Endometrial microvascular endothelial cells (primary cell): Measurements from ENCODE around the gene XXYLT1. TPM values are rescaled to one million over a fixed set of nuclear protein-coding genes. Genes with fewer than 3 reads are reported as not detected.
"Not testable (repeated sequence)": the region's sequence is repeated elsewhere in the genome, so short reads cannot be mapped to it uniquely, and the experiment has no call there.

Experiments used
- in situ Hi-C: cut with HindIII; loops from 2 replicates; pipeline ENCODE4 v1.10.0; 2017; ENCODE audit warnings: low sequenced_read_pairs, low pct_unique_long_range_greater_than_20kb; ENCODE audit errors: inconsistent ontology term
- total RNA-seq: library from RNA; depleted of rRNA; stranded (reverse); fragments of >200 nt; gene quantifications from one replicate; pipeline ENCODE4 v1.2.3, GENCODE V29; 2015; ENCODE audit errors: inconsistent ontology term

XXYLT1 gene
- total RNA-seq, 1 donor from 2014 or later, result 63.7 TPM

- in situ Hi-C loops, result no loop called here
Observed at GRCh38 chr3:195040773-195041520, 230.0 kb downstream of the XXYLT1 start.

DNA sequence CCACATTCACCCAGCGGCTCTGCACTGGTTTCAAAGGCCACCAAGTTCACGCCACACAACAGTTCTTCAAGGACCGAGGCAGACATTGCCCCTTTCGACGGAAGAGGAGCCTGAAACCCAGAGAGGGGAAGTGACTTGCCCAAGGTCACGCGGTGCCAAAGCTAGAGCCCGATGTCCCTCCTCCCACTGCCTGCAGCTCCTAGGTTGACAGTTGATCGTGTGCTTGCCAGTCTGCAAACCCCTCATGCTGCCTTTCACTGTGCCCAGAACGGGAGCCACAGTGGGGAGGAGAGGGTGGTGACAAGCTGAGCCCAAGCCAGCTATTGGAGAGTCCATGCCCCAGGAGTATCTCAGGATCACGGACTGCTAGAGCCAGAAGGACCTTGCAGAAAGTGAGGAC lies 230.9 kb downstream of the XXYLT1 start:
- in situ Hi-C loops, result no loop called here

DNA sequence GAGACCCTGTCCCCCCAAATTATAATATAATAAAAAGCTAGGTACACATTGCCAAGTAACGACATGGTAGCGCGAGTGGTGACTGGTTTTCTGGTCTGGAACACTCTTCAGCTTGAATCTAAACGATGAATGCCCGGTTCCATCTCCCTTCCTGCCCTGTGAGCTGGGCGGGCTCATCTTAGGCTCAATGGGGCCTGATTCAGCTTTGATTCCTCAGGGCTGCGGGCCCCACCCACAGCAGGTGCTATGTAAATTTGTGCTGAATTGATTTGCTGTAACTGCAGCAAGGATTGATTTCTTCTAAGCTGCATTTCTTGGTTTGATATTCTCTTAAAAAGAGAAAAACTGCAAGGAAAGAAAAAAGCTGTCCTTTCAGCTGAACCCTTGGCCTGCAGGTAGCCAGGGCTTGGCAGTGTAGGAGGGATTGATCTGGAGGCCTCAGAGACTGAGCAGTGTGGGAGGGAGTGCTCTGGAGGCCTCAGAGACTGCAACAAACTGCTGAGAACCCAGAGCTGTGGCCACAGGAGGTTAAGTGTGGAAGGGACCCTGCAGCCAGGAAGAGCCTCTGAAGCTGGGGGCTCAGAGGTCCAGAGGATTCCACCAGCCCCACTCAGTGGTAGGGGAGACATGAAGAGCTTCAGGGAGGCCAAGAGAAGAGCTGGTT lies 231.6 kb downstream of the XXYLT1 start:
- in situ Hi-C loops, result no loop called here

- in situ Hi-C loops, result no loop called here
Observed at GRCh38 chr3:195038161-195038560, 232.8 kb downstream of the XXYLT1 start.

DNA sequence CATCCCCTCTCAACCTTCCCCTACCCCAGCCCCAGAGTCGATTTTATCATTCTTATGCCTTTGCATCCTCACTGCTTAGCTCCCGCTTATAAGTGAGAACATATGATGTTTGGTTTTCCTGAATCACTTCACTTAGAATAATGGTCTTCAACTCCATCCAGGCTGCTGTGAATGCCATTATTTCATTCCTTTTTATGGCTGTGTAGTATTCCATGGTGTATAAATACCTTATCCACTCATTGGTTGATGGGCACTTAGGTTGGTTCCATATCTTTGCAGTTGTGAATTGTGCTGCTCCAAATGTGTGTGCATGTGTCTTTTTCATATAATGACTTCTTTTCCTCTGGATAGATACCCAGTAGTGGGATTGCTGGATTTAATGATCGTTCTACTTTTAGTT lies 233.4 kb downstream of the XXYLT1 start:
- in situ Hi-C loops, result not testable (repeated sequence)

DNA sequence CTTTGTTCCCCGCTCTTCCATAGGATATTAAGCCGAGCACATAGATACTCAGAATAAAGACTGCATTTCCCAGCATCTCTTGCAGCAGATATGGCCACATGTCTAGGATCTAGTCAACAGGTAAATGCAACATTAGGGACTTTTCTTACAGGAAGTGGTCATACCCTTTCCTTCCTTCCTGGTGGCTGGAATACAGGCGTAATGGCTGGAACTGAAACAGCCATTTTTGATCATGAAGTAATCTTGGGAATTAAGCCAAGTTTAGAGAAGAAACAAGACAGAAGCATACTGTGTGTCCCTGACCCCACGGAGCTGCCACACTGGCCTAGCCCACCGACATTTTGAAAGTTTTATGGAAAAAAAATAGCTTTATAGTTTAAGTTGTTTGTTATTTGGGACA lies 234.0 kb downstream of the XXYLT1 start:
- in situ Hi-C loops, result no loop called here

DNA sequence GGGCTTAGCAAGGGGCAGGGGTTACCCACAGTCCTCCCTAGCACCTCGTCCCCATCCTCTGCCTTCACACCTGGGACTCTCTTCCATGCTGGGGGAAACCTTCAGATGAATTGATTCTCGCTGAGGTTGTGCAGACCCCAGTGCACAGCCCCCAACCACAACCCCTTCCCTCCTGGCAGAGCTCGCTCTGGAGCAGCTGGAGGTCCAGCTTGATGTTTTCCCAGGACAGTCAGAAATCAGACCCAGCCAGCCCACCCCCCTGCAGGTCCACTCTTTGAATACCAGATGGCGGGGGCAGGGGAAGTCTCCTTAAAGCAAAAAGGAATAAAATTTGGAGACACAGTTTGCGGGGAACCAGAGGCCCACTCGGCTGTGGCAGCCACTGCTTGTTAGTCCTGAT lies 234.4 kb downstream of the XXYLT1 start:
- in situ Hi-C loops, result no loop called here

- in situ Hi-C loops, result no loop called here
Observed at GRCh38 chr3:195036203-195036505, 234.8 kb downstream of the XXYLT1 start.

DNA sequence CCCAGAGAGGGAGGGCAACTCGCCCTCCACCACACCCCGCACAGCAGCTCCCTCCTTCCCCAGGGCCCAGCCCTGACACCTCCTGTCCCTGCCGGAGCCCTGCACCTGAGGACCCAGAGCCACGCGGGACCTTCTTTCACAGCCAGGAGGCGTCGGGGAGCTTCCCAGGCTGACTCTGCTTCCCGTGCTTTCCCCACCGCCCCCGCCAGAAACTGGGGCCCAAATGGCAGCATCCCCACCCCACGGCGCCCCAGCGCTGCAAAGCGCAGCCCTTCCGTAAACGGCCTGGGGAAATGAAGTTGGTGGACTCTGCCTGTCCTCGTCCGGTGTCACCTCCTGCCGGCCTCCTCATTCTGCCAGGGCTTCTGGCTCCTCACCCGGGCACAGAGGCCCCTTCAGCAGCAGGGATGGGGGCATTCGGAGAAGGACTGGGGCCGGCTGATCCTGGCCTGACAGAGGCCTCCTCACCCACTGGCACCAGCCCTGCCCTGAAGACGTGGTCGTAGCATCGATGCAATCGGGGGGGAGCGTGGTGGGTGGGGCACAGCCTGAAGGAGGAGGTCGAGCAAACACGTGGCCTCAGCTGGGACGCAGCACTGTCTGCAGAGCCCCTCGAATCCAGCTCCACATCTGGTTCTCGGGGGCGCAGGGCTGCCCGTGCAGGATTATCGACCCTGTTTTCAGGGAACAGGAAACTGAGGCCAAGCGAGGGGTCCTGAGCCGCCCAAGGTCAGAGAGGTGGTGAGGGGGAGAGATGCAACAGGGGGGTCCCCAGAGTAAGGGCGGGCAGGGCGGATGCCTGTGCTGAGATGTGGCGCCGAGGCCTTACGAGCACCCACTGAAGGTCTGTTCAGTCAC lies 235.4 kb downstream of the XXYLT1 start:
- in situ Hi-C loops, result no loop called here

GRCh38 chr3:195034541-195034940 lies 236.4 kb downstream of the XXYLT1 start:
- in situ Hi-C loops, result no loop called here

DNA sequence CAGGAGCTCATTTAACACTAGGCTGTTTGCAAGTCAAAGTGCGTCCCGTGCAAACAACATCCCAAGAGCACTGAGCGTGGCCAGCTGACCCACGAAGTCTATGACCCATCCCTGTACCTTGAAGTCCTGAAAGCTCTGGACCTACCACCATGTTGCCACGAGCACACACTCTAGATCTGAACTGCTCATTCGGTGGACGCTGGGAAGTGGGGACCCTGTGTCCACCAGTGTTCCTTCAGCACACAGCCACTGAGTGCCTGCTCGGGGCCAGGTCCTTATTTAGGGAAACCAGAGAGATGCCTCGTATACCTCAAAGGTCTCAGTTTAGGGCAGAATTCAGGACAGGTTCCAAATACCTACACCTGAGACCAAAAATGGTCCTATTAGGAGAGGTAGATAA lies 236.9 kb downstream of the XXYLT1 start:
- in situ Hi-C loops, result no loop called here

- in situ Hi-C loops, result no loop called here
Observed at GRCh38 chr3:195033531-195034091, 237.3 kb downstream of the XXYLT1 start.

- in situ Hi-C loops, result no loop called here
Observed at GRCh38 chr3:195032955-195033354, 238.0 kb downstream of the XXYLT1 start.

- in situ Hi-C loops, result no loop called here
Observed at GRCh38 chr3:195032106-195032759, 238.7 kb downstream of the XXYLT1 start.

DNA sequence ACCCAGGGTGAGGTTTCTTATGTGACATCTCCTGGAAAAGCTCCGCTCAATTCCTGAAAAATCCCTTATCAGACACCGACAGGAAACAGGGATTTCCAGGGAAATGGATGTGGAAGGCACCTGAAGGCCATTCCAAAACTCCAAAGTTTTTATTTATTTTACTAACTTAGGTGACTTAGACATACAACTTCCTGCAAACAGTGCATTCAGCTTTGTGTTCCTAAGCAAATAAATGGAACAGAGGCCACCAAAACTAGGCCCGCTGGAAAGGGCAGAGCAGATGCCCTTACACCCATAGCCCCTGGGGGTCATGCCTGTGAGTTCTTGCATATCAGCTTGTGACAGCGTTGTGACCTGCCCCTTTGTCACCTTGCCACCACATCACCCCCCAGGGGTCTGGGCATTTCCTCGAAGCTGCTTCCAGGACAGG lies 239.4 kb downstream of the XXYLT1 start:
- in situ Hi-C loops, result no loop called here

DNA sequence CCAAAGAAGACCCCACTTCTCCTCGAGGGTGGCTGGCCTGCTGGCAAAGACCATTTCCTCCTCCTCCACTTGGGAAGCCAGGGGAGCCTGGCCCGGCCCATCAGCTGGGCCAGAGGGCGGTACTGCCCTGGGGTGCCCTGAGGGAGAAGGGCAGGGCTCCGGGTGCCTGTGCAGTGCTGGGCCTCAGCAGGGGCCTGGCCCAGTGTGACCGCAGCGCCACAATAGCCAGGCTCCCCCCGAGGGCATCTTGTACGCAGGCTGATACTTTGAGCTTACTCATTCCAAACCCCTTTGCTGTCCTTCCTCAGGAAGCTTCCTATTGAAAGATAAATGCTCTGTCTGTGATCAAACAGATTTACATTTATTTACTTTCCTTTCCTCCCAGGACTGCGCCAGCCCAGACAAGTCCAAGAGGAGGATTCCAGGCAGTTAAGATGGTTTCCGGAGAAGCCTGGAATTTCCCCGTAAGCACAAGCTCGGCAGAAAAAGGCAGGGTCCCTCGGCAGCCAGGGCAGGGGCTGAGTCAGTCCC lies 240.1 kb downstream of the XXYLT1 start:
- in situ Hi-C loops, result no loop called here

GRCh38 chr3:195028877-195029606 lies 241.9 kb downstream of the XXYLT1 start:
- in situ Hi-C loops, result no loop called here

GRCh38 chr3:195025884-195026200 lies 245.1 kb downstream of the XXYLT1 start:
- in situ Hi-C loops, result no loop called here
